HFFc6 (cell line): Measurements from ENCODE around the gene ELK4. TPM values are rescaled to one million over a fixed set of nuclear protein-coding genes. Genes with fewer than 3 reads are reported as not detected.

Source experiments
- DNase-seq: peaks from one replicate; pipeline ENCODE4 v3.0.0-alpha.2; 2018
- H3K27ac Mint-ChIP-seq: 2 replicates; pipeline ENCODE4 v1.8.0; 2020; ENCODE audit warnings: mild to moderate bottlenecking, mixed read lengths
- H3K27me3 Mint-ChIP-seq: 2 replicates; pipeline ENCODE4 v1.8.0; 2021; ENCODE audit warnings: mild to moderate bottlenecking, moderate library complexity, mixed read lengths; ENCODE audit not compliant: insufficient read depth
- H3K36me3 Mint-ChIP-seq: 2 replicates; pipeline ENCODE4 v1.8.0; 2021; ENCODE audit warnings: low read depth, mixed read lengths
- H3K4me1 Mint-ChIP-seq: 2 replicates; pipeline ENCODE4 v1.8.0; 2020; ENCODE audit warnings: low read depth, mixed read lengths
- H3K4me3 Mint-ChIP-seq: 2 replicates; pipeline ENCODE4 v1.8.0; 2020; ENCODE audit warnings: mild to moderate bottlenecking, moderate library complexity, mixed read lengths
- H3K9me3 Mint-ChIP-seq: 2 replicates; pipeline ENCODE4 v1.8.0; 2020; ENCODE audit warnings: mild to moderate bottlenecking, mixed read lengths
- CTCF ChIP-seq: fragments of 200-600 bp; sonication (generic); IDR thresholded peaks from 2 replicates; pipeline ENCODE4 v1.5.0; 2021; ENCODE audit warnings: antibody characterized with exemption, mild to moderate bottlenecking
- total RNA-seq, 6 experiments: library from RNA; stranded (reverse); fragmentation: NEBNext Ultra II Directional; extraction: Animal tissue kit (Norgen Biotek cat#: 25700); gene quantifications; 2 replicates in 1 of 6; 3 replicates in 5 of 6; pipeline ENCODE4 v1.2.3, GENCODE V29; 2021

The ELK4 gene
- total RNA-seq, 6 experiments from 2014 or later = 32.9 to 37.6 (median 35.6) TPM

- Mint-ChIP-seq H3K36me3 (no peaks in the 10 kb centered on the region), H3K9me3 (no peaks in the 10 kb centered on the region), H3K27ac (no peak overlapping the region), H3K4me1 (peaks cover 11% of the 10 kb centered on the region), H3K27me3 (peaks cover 9% of the 10 kb centered on the region), H3K4me3 (no peak overlapping the region)
- peak; percentile 74 for TF ChIP-seq CTCF
- DNase-seq = peak; percentile 46
These were observed 43.2 kb downstream of the ELK4 start for GRCh38 chr1:205588636-205589035.

- Mint-ChIP-seq H3K4me1 (peaks cover 11% of the 10 kb centered on the region), H3K27ac (no peak overlapping the region), H3K4me3 (no peak overlapping the region), H3K9me3 (no peaks in the 10 kb centered on the region), H3K36me3 (no peaks in the 10 kb centered on the region), H3K27me3 (peaks cover 20% of the 10 kb centered on the region)
- no peak for TF ChIP-seq CTCF
- DNase-seq = no peak
These were observed 44.2 kb downstream of the ELK4 start for GRCh38 chr1:205587581-205587980.

- Mint-ChIP-seq H3K9me3 (no peaks in the 10 kb centered on the region), H3K27me3 (peaks cover 30% of the 10 kb centered on the region), H3K27ac (no peak overlapping the region), H3K36me3 (no peaks in the 10 kb centered on the region), H3K4me1 (peaks cover 6% of the 10 kb centered on the region), H3K4me3 (no peak overlapping the region)
- no peak for TF ChIP-seq CTCF
- DNase-seq = no peak
These were observed 45.7 kb downstream of the ELK4 start for GRCh38 chr1:205585835-205586785.

GRCh38 chr1:205585169-205585834, 46.5 kb downstream of the ELK4 start:
- DNase-seq = no peak
- no peak; the same call in 1 of the 2 replicates for TF ChIP-seq CTCF
- H3K4me1 Mint-ChIP-seq = peaks cover 6% of the 10 kb centered on the region
- no peak overlapping the region for H3K4me3 Mint-ChIP-seq
- H3K9me3 Mint-ChIP-seq = no peaks in the 10 kb centered on the region
- H3K27me3 Mint-ChIP-seq = peaks cover 36% of the 10 kb centered on the region
- no peaks in the 10 kb centered on the region for H3K36me3 Mint-ChIP-seq
- H3K27ac Mint-ChIP-seq = no peak overlapping the region

- Mint-ChIP-seq H3K27me3 (peaks cover 35% of the 10 kb centered on the region), H3K9me3 (no peaks in the 10 kb centered on the region), H3K4me3 (no peak overlapping the region), H3K36me3 (no peaks in the 10 kb centered on the region), H3K27ac (no peak overlapping the region), H3K4me1 (peaks cover 6% of the 10 kb centered on the region)
- peak; percentile 69 for TF ChIP-seq CTCF
- no peak for DNase-seq
These were observed 47.1 kb downstream of the ELK4 start for GRCh38 chr1:205584732-205585131.
